ENCODE results near the gene DGKA.
"Not testable (repeated sequence)": the region's sequence is repeated elsewhere in the genome, so short reads cannot be mapped to it uniquely, and the experiment has no call there.

Gene DGKA

DNA sequence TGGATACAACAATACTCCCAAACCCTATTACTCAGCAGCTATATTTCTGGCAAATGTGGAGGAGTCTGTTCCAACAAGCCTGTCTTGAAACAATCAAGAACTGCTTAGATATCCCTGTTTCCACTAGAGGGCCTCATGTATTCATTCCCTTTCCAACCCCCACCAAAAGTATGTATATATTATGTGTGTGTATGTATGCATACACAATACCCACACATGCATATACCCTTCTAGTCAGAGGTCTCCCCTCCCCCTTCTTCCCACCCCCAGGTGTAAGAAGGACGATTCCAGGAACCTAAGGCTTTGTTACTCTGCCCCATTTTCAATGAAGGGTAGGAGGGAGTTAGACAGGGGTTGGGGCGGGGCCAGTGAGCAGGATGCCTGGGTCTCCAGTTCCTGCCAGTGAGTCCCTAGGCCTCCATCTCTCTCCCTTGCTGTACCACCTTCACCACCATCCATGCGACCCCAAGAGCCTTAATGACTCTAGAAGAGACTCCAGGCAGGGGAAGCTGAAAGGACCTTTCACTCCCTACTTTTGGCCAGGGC is at the start of gene DGKA:
TSS of gene DGKA (plus strand) at position 392 of the 546 bp plus-strand sequence. CDS start 5,342 bp downstream, outside the sequence.
- DNase-seq (ENCODE audit: low read depth, low spot score), result peak; percentile 67

DNA sequence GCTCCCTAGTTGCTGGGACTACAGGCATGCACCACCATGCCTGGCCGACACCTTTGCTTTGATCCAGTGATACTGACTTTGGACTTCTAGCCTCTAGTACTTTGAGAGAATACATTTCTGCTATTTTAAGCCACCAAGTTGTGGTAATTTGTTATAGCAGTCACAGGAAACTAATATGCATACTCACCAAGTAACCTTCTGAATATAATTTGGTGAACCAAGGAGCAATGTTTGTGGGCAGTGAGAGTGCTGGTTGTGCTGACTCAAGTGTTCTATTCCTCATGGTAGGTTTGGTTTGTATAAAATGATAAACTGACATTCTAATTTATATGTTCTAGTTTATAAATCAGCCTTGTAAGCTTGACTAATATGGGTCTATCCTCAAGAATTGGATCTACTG is 45.8 kb upstream of the DGKA start:
- DNase-seq (ENCODE audit: low read depth, low spot score), result no peak

DNA sequence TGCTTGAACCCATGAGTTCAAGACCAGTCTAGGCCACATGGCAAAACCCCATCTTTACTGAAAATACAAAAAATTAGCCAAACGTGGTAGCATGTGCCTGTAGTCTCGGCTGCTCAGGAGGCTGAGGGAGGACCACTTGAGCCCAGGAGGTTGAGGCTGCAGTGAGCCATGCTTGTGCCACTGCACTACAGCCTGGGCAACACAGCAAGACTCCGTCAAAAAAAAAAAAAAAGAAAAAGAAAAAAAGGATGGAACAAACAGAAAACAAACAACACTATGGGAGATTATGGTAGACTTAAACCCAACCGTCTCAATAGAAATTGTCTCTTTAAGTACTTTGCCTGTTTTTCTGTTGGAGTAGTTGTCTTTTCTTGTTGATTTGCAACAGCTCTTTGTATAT is 39.7 kb upstream of the DGKA start:
- DNase-seq (ENCODE audit: low read depth, low spot score), result no peak

DNA sequence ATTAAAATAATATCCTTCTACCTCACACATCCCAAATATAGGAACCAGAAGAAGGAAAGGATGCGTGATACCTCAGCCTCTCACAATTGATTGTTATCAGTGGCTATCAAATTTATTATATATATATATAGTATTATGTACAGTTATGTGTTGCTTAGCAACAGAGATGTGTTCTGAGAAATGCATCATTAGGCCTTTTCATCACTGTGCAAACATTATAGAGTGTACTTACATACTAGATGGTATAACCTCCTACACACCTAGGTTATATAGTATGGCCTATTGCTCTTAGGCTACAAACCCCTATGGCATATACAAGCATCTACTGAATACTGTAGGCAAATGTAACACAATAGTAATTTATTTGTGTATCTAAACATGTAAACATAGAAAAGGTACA is 37.2 kb upstream of the DGKA start:
- DNase-seq (ENCODE audit: low read depth, low spot score), result no peak

DNA sequence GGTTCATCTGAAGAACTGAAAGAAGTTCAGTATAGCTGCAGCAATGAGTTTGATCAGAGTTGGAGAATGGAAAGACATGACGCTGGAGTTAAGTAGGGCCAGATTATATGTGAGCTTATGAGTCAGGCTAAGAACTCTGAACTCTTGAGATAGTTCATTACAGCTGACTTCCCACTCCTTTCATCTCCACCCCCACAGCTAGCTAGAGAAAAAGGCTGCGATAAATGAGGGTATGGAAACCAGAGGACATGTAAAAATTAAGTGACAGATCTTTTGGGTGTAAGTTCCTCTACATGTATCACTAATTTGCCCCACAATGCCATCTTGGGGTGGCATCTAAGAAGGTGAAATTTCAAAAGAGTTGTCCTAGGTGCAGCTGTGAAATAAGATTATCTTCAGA is 31.9 kb upstream of the DGKA start:
- DNase-seq (ENCODE audit: low read depth, low spot score), result peak; percentile 15

DNA sequence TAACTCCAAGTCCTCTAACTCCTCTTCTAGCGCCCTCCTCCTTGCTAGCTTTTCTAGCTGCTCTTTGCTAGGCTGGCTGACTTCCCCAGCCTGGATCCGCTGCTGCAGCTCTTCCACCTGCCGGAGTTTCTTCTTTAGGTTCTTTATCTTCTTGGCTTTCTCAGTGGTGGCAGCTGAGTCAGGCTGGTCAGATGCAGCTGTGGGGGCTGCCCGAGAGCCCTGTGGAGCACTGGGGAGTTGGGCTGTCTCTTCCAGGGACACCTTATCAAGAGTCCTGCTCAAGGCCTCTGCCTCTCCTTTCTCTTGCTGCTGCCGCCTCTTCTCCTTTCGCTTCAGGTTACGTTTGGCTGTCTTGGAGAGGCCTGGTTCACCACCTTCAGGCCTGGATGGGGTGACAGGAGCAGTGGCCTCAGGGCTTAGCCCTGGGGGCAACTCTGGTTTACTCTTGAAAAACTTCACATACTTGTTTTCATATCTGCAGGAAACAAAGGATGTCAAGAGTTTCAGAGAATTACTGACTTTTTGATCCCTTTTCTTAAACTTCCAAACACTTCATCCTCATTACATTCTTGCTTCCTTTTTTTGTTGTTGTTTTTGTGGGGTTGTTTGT is 29.0 kb upstream of the DGKA start:
- no peak for DNase-seq (ENCODE audit: low read depth, low spot score)

DNA sequence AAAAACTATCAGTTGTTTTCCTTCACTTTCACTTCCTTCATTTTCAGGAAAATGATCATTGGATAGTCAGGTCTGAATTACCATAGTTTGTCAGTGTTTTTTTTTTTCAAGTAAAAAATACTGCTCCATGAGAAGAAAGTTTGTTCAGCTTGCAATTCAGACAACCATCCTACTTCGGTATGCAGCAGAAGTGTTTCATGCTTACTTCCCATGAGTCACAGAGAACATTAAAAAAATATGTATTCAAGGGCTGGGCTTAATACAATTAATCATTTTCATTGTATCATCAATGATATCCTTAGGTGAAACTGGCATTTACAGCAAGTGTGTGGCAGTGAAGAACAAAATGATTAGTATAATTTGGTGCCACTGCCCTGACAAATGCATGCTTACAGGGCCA is 24.9 kb upstream of the DGKA start:
- DNase-seq (ENCODE audit: low read depth, low spot score), result no peak

DNA sequence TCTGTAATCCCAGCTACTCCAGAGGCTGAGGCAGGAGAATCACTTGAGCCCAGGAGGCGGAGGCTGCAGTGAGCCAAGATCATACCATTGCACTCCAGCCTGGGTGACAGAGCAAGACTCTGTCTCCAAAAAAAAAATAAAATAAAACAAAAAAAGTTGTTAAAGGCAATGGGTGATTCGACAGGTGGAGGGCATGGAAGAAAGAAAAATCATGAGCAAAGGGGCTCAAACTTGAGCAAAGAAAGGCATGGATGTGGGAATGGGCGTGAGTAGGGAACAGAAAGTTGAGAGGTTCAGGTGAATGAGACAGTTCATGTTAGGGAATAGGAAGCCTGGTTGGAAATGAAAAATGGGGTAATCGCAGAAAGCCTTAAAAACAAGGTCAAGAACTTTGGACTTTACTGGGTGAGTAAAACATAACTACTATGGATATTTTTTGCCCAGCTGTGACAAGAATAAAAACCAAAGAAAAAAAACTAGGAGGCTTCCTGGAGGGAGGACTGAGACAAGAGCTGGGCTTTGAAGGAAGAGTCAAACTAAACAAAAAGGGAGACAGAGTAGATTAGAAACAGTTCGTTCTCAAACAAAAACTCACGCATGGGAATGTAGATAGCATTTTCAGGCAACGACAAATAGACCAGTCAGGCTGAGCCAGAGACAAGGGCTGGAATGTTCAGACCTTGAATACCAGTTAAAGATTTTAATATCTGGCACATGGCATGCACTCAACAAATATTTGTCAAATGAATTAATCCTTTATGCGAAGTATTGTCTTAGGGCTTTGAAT is 22.0 kb upstream of the DGKA start:
- DNase-seq (ENCODE audit: low read depth, low spot score), result peak; percentile 49

DNA sequence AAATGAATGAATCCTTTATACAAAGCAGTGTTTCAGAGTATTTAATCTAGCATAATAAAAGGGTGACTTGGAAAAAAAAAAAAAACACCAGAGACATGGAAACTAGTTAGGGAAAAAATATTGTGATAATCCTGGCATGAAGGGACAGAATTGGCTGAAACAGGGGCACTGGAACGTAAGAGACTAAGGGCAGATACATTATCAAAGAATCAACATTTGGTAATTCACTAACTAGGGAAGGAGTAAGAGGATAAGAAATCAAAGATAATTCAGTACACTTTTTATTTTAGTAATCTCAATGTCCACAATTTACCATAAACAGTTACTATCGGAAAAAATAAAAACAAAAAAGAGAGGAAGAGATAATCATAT is 21.5 kb upstream of the DGKA start:
- no peak for DNase-seq (ENCODE audit: low read depth, low spot score)

DNA sequence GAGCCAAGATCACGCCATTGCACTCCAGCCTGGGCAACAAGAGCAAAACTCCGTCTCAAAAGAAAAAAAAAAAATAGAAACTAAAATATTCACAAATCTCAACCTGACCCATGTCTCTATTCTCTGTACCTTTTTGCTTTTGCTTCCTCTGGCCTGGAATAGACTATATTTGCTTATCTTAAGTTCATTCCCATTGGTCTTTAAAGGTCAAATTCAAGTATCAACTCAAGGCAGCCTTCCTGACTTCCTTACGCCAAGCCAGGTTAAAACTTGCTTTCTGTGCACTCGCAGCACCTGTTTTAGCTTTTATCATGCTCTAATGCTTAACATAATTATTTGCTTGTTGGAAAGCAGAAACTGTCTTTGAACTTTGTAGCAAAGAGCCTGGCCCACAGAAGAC is 18.1 kb upstream of the DGKA start:
- DNase-seq (ENCODE audit: low read depth, low spot score), result no peak

DNA sequence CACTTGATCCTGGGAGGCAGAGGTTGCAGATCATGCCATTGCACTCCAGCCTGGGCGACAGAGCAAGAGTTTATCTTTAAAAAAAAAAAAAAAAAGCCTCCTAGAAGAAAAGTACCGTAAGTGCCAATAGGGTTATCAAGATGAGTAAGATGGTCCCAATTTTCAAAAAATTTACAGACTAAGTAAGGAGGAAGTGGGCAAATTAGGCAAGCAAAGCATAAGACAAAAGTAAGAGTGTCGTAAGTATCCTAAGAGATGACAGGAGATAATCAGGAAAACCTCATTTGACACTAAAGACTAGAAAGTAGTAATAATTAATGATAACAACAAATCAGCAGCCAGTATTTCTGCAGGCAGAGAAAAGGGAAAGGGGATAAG is 15.5 kb upstream of the DGKA start:
- DNase-seq (ENCODE audit: low read depth, low spot score), result no peak

DNA sequence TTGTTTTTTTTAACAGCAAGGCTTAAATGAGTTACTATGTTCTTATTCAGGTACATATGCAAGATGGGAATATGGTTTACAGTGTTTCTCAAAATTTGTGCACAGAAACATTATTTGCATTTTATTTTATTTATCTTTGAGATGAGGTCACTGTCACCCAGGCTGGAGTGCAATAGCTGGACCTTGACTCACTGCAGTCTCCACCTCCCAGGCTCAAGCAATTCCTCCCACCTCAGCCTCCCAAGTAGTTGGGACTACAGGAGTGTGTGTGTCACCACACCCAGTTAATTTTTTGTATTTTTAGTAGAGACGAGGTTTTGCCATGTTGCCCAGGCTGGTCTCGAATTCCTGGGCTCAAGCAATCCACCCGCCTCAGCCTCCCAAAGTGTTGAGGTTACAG is 11.9 kb upstream of the DGKA start:
- peak; percentile 53 for DNase-seq (ENCODE audit: low read depth, low spot score)

DNA sequence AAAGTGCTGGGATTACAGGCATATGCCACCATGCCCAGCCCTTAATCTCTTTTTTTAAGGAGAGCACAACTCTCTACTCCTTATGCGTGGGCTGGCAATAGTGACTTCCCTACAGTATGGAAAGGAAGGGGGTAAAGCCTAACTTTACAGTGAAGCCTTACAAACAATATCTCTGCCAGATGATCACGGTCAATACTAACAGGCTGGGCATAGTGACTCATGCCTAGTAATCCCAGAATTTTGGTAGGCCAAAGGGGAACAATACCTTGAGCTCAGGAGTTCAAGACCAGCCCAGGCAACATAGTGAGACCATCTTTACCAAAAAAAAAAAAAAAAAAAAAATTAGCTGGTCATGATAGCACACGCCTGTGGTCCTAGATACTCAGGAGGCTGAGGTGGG is 8.8 kb upstream of the DGKA start:
- DNase-seq (ENCODE audit: low read depth, low spot score), result no peak

DNA sequence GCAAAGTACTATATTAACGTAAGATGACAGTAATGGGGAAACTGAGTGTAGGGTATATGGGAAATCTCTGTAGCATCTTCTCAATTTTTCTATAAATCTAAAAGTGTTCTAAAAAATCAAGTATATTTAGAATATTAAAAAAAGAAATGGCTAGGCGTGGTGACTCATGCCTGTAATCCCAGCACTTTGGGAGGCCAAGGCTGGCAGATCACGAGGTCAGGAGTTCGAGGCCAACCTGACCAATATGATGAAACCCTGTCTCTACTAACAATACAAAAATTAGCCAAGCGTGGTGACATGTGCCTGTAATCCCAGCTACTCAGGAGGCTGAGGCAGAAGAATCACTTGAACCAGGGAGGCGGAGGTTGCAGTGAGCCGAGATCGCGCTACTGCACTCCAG is 7.3 kb upstream of the DGKA start:
- not testable (repeated sequence) for DNase-seq (ENCODE audit: low read depth, low spot score)

DNA sequence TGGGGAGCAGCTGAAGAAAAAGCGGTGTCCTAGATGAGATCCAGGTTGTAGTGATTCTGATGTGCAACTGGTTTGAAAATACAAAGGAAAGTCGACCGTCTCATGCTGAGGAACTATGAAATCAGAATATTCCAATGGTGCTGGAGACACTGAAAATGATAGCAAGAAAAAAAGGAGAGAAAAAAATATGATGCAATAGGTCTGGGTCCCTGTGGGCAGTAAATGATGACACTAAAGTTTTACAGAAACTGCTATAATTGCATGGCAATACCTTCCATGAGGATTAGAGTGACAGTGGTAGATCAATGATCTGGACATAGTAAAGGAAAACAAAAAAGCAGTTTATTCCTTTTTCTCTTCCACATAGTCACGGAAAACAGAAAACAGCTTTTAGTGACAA is 5.6 kb upstream of the DGKA start:
- DNase-seq (ENCODE audit: low read depth, low spot score), result no peak

DNA sequence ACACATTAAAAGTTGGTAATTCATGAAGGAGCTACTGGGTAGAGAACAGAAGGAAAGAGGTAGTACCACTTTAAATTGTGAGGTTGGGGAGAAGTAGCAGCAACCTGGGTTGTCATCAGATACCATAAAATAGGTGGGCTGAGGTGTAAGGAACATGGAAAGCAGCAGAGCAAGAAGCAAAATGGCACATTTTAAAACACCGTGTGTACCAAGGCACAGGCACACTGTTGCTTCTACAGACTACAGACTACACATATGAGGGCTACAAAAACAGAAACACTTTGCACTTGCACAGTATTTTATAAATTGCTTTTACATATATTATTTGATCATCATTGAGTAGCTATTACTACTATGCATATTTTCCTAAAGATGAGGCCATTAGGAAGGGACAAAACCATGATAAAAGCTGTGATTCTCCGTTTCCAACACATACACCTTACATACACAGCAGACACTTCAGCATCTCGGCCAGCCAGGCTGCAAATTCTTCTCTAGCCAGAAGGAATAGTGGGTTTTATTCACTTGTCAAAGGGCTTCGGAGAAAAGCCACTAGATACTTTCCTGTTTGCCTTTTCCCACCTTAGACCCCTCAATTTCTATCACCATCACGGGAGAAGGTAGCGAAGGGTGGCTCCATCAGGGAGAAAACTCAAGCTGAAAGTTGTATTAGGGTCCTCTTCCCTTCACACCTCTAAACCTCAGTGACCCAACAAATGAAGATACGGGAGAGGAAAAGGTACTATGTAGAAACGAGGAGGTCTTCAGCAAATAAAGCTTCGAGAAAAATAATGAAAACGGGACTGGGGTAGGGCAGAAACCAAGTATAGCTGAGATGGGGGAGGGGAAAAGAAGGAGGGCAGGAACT is 4.9 kb upstream of the DGKA start:
- peak; percentile 16 for DNase-seq (ENCODE audit: low read depth, low spot score)

DNA sequence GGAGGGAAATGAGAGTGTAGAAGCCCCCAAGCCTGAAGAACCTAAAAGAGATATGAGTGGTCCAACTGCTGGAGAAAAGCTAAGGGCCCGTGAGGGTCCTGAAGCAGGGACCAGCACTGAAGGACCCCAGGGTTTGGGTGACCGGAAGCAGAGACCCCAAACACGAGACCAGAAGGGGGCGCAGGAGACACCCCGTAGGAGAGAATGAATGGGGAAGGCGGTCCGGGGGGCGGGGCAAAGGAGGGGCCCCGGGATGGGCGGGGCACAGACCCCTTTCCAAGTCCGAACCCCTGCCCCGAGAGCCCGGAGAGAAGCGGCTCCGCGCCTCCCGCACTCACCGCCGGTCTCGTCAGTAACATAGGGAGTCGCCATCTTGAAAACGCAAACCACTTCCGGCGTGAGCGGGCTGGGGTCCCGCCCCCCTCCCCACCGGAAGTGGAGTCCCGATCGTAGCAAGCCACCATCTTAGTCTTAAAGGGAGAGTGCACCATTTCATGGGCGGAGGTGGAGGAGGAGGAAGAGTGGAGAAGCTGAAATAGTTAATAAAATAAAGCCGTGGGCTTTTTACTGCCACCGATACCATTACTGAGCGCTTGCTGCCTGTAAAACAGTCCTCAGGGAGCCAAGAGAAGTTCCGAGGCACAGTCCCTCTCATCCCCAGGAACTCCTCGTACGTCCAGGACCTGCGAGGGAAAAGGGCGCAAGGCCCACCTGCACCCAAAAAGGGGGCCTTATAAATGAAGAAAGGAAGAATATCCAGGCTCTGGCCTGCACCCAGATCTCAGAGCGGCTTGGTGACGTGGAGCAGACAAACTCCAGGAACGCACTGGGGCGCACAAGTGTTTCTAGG is 4.0 kb upstream of the DGKA start:
- DNase-seq (ENCODE audit: low read depth, low spot score), result peak; percentile 96

DNA sequence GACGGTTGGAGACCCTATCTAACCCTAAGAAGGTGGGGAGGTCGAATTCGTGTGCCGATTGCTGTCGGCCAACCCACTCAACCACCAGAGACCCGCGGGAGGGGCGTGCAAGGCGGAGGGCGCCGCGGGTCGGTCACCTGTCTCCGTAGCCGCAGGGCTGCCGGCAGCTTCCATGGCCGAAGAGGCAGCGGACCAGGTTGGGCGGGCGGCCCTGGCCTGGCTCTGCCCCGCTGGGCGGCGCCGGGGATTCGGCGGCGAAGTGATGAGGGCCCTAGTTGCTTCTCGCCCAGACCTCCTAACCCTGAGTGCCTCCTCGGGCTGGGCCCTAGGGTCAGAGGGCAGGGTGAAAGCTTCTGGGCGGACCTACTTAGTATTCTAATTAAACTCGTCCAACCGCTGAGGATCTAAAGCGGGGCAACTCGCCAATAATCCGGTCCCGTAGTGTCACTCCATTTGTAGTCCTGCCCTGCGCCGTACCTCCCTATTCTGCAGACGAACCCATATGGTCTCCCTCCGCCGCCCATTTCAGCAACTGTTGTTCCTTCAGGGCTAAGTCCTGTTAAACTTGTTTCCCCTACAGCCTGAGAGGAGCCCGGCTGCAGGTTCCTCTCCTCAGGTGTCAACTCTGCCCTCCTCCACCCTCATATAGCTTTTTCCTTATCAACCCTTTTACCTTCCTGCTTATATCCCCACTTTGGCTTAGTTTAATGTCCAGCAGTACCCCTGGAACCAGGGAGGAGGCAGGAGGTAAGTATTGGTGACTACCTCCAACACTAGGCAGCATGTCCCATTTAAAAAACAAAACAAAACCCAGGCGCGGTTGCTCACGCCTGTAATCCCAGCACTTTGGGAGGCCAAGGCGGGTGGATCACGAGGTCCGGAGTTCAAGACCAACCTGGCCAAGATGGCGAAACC is 3.1 kb upstream of the DGKA start, which contains the start of gene PYM1:
TSS of gene PYM1 (minus strand) at position 307 of the 915 bp plus-strand sequence. CDS start at position 174, 133 bp downstream.
- DNase-seq (ENCODE audit: low read depth, low spot score), result peak; percentile 75

DNA sequence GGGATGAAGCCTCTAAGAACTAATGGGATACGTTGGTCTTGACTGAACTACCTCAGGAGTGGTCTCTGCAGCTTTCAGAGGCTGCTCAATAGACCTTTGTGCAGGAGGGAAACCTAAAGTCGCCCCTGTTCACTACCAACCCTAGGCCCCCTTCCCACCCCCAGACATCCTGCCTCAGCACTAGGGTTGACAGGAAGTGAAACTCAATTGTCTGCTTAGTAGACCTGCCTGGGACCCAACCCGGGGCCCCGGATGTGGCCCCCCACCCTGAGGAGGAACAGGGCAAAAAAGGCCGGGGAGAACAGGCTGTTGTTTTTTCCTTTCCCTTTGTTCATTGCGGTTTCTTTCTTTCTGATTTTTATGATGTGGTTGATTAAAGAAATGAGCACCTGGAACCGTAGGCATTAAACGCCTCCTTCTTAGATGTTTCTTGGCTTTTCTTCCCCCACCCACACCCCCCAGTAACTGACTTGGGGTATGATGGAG is 1.6 kb upstream of the DGKA start:
- no peak for DNase-seq (ENCODE audit: low read depth, low spot score)

DNA sequence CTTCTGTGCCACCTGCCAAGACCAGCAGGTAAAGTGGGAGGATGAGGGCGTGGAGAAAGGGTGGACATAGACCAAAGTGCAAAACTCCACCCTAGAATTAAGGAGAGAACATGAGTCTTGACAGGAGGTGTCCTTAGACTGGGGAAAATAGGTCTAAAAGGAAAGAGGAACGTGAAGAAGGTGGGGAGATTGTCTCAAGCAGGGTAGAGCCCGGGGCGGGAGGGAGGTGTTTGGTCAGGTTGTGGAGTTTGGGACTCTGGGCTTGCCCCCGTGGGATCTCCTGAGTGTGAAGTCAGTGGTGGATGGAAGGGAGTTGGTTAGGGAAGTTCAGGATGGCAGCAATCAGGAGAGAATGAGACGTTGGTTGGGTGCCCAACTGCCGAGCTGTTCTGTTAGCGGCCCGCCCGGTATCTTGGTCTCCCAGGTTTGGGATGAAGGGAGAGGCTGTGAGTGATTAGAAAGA is 386 bp downstream of the DGKA start:
- no peak for DNase-seq (ENCODE audit: low read depth, low spot score)

Data from astrocyte of the hippocampus (primary cell).